Left ventricle myocardium superior (tissue), 1 donor: Measurements from ENCODE around the gene PLXNC1. TPM values are rescaled to one million over a fixed set of nuclear protein-coding genes. Genes with fewer than 3 reads are reported as not detected.
A peak's percentile ranks its signal among the peaks of the same experiment; 100 is the strongest.

Source experiments
- ATAC-seq: fragments of 200-7000 bp; cut with Tn5 transposase; one replicate; pipeline ENCODE4 v1.9.1; 2020; ENCODE audit warnings: mild to moderate bottlenecking, moderate library complexity
- DNase-seq: peaks from one replicate; pipeline ENCODE4 v3.0.0-alpha.2; 2020
- intact Hi-C: fragments of 100-400 bp; cut with micrococcal nuclease; formaldehyde crosslinking; loops from one replicate; pipeline ENCODE4 v1.11.0; 2022
- total RNA-seq: library from RNA; stranded (reverse); fragmentation: NEBNext Ultra II Directional; extraction: Animal tissue kit (Norgen Biotek cat#: 25700); gene quantifications from one replicate; pipeline ENCODE4 v1.2.1, GENCODE V29; 2021
- donor health status: DM: no; HTN: yes; CAD: no; lungs with severe emphysema.

The PLXNC1 gene
- total RNA-seq, 1 donor from 2014 or later = 4.4 TPM

- no peak for ATAC-seq
- DNase-seq = no peak
Observed at GRCh38 chr12:94250130-94250529, 101.8 kb downstream of the PLXNC1 start.

GRCh38 chr12:94254270-94254669 is 105.9 kb downstream of the PLXNC1 start:
- intact Hi-C loops = no loop called here
- no peak for ATAC-seq

More at GRCh38 chr12:94250130-94250529, 101.8 kb downstream of the PLXNC1 start:
- intact Hi-C loops = no loop called here

GRCh38 chr12:94255006-94255405 is 106.6 kb downstream of the PLXNC1 start:
- no peak for DNase-seq
- intact Hi-C loops = no loop called here
- peak; percentile 24 for ATAC-seq

More at GRCh38 chr12:94254270-94254669, 105.9 kb downstream of the PLXNC1 start:
- no peak for DNase-seq

- intact Hi-C loops = no loop called here
- ATAC-seq (no peak), DNase-seq (no peak)
Observed at GRCh38 chr12:94255428-94255827, 107.1 kb downstream of the PLXNC1 start.

GRCh38 chr12:94258593-94258992 is 110.2 kb downstream of the PLXNC1 start:
- intact Hi-C loops = no loop called here
- no peak for DNase-seq
- no peak for ATAC-seq

- DNase-seq = no peak
- no peak for ATAC-seq
- intact Hi-C loops = no loop called here
Observed at GRCh38 chr12:94260017-94260416, 111.6 kb downstream of the PLXNC1 start.

GRCh38 chr12:94260717-94261116 is 112.3 kb downstream of the PLXNC1 start:
- intact Hi-C loops = no loop called here

GRCh38 chr12:94261119-94261518 is 112.7 kb downstream of the PLXNC1 start:
- no peak for ATAC-seq
- intact Hi-C loops = no loop called here
- no peak for DNase-seq

More at GRCh38 chr12:94260717-94261116, 112.3 kb downstream of the PLXNC1 start:
- ATAC-seq (peak; percentile 69), DNase-seq (no peak)

- DNase-seq = no peak
- intact Hi-C loops = no loop called here
- peak; percentile 10 for ATAC-seq
Observed at GRCh38 chr12:94261786-94262185, 113.4 kb downstream of the PLXNC1 start.

- ATAC-seq = peak; percentile 88
- peak; percentile 86 for DNase-seq
- intact Hi-C loops = no loop called here
Observed at GRCh38 chr12:94262228-94263010, 114.0 kb downstream of the PLXNC1 start.

GRCh38 chr12:94263011-94263811 is 114.8 kb downstream of the PLXNC1 start:
- DNase-seq (no peak), ATAC-seq (peak; percentile 2)
- intact Hi-C loops = no loop called here

GRCh38 chr12:94263905-94264561 is 115.7 kb downstream of the PLXNC1 start:
- intact Hi-C loops = no loop called here
- ATAC-seq (no peak), DNase-seq (no peak)

GRCh38 chr12:94264736-94265485 is 116.5 kb downstream of the PLXNC1 start:
- DNase-seq (no peak), ATAC-seq (no peak)
- intact Hi-C loops = no loop called here

GRCh38 chr12:94265539-94265938 is 117.2 kb downstream of the PLXNC1 start:
- no peak for ATAC-seq
- DNase-seq = no peak
- intact Hi-C loops = no loop called here

- intact Hi-C loops = no loop called here
- DNase-seq = no peak
- no peak for ATAC-seq
Observed at GRCh38 chr12:94265966-94266745, 117.8 kb downstream of the PLXNC1 start.

- DNase-seq (no peak), ATAC-seq (peak; percentile 8)
- intact Hi-C loops = no loop called here
Observed at GRCh38 chr12:94266796-94267536, 118.6 kb downstream of the PLXNC1 start.

GRCh38 chr12:94267537-94267872 is 119.1 kb downstream of the PLXNC1 start:
- DNase-seq (no peak), ATAC-seq (peak; percentile 19)
- intact Hi-C loops = no loop called here

GRCh38 chr12:94267921-94268471 is 119.6 kb downstream of the PLXNC1 start:
- intact Hi-C loops = no loop called here
- ATAC-seq = no peak
- DNase-seq = no peak
